ENCODE data around the gene UNC93A. TPM values are rescaled to one million over a fixed set of nuclear protein-coding genes. Genes with fewer than 3 reads are reported as not detected.
"Not testable (repeated sequence)": the region's sequence is repeated elsewhere in the genome, so short reads cannot be mapped to it uniquely, and the experiment has no call there.

Gene UNC93A
- total and polyA plus RNA-seq, 2 donors (not counting 1 experiment from before 2014, with no cell fraction given), result not detected

DNA sequence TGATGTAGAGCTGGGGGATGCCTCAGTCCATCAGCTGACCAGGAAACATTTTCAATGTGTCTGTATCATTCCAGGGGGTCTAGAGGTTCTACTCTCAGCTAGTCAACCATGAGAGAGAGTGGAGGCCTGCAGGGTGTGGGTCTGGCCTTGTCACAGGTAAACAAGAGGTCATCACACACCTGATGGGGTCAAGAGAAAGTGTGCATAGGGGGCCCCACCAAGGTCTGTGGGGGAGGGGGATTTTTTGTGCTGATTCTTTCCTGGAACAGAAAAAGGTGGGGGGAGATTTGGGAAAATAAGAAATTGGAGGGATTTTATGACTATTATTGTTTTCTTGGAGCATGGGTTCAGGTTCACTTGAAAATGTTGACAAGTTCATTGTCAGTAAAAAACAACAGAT, 8.9 kb upstream of the UNC93A start:
- peaks cover 0 to 13% (median 2%) of the 10 kb centered on the region in 4 experiments for H3K27me3 ChIP-seq (replicated peaks in 1 of 4; ENCODE audit: control extremely low read depth in 1 of 4, control insufficient read depth in 3 of 4, insufficient read depth in 4 of 4, low read length in 3 of 4)
- no peak overlapping the region for H3K4me3 ChIP-seq (ENCODE audit: control extremely low read depth in 1 of 5, extremely low read depth in 1 of 5, insufficient read depth in 1 of 5, low read depth in 2 of 5, low read length in 4 of 5)
- no peaks in the 10 kb centered on the region for H3K9me3 Mint-ChIP-seq (ENCODE audit: insufficient read depth)
- no peaks in the 10 kb centered on the region for H3K4me1 Mint-ChIP-seq
- DNase-seq (no peak), ATAC-seq (ENCODE audit: low read depth) (no peak)
- H3K4me2 ChIP-seq (replicated peaks; ENCODE audit: low read depth, low read length, poor library complexity, severe bottlenecking), result no peak overlapping the region
- no peak overlapping the region for H3K4me3 Mint-ChIP-seq
- peaks cover 0 to 2% (median 0%) of the 10 kb centered on the region in 3 donors for H3K9me3 ChIP-seq (ENCODE audit: control extremely low read depth in 1 of 3, control insufficient read depth in 2 of 3, insufficient read depth in 1 of 3, low read length in 2 of 3)
- no peaks in the 10 kb centered on the region for H3K36me3 ChIP-seq (replicated peaks in 1 of 2; ENCODE audit: control extremely low read depth in 1 of 2, control insufficient read depth in 1 of 2, extremely low read depth in 1 of 2, insufficient read depth in 2 of 2, low read length in 1 of 2)
- ChIA-PET CTCF (interaction anchor here (2.6 kb wide), 1 partner anchor 8 kb away, joined by 6 read pairs; the partner anchor contains the start of gene UNC93A), POLR2A (no interaction called here)
- no peak overlapping the region for H3K27ac ChIP-seq (ENCODE audit: low read length in 2 of 2)
- no peaks in the 10 kb centered on the region for H3K4me1 ChIP-seq (ENCODE audit: control insufficient read depth in 2 of 2, insufficient read depth in 2 of 2, low read length in 2 of 2)
- H4K20me1 ChIP-seq (ENCODE audit: control insufficient read depth, insufficient read depth, low read length, poor library complexity, severe bottlenecking), result no peaks in the 10 kb centered on the region
- intact Hi-C loops (cut with micrococcal nuclease), result no loop called here
- TF ChIP-seq, protein P1, sequence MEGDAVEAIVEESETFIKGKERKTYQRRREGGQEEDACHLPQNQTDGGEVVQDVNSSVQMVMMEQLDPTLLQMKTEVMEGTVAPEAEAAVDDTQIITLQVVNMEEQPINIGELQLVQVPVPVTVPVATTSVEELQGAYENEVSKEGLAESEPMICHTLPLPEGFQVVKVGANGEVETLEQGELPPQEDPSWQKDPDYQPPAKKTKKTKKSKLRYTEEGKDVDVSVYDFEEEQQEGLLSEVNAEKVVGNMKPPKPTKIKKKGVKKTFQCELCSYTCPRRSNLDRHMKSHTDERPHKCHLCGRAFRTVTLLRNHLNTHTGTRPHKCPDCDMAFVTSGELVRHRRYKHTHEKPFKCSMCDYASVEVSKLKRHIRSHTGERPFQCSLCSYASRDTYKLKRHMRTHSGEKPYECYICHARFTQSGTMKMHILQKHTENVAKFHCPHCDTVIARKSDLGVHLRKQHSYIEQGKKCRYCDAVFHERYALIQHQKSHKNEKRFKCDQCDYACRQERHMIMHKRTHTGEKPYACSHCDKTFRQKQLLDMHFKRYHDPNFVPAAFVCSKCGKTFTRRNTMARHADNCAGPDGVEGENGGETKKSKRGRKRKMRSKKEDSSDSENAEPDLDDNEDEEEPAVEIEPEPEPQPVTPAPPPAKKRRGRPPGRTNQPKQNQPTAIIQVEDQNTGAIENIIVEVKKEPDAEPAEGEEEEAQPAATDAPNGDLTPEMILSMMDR (IDR thresholded peaks at IDR 0.05), result no peak
- no peak for TF ChIP-seq EZH2 (IDR thresholded peaks at IDR 0.05; ENCODE audit: borderline replicate concordance, insufficient read depth, low read depth, low read length, poor library complexity, severe bottlenecking)
- H3K79me2 ChIP-seq (ENCODE audit: control insufficient read depth, insufficient read depth, low read length), result no peaks in the 10 kb centered on the region
- no peak overlapping the region for H2AFZ ChIP-seq (ENCODE audit: insufficient read depth, low read depth, low read length, poor library complexity, severe bottlenecking)
- peaks cover 35% of the 10 kb centered on the region for H3K27me3 Mint-ChIP-seq
- no peak overlapping the region for H3K27ac Mint-ChIP-seq
- no peak overlapping the region for H3K9ac ChIP-seq (ENCODE audit: low read length)

DNA sequence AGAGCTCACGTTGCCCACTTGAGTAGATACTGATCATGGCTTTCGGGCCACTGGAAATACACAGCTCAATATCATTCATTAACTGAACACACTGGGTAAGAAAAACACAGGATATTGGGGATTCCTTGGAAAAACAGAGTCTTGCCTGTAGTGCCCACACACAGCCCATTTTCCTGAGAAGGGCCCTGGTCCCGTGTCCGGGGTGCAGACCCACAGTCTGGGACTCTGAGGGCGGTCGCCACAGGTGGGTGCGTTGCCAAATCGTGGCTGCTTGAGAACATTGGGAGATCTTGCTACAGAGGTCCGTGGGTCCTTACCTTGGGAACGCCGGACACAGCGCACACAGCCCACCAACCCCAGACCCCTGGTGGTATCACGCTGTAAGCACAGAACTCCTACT, 6.5 kb upstream of the UNC93A start:
- ATAC-seq (ENCODE audit: low read depth); H4K20me1 ChIP-seq (ENCODE audit: control insufficient read depth, insufficient read depth, low read length, poor library complexity, severe bottlenecking); DNase-seq; CTCF ChIA-PET; H3K4me1 Mint-ChIP-seq; H3K36me3 ChIP-seq (replicated peaks in 1 of 2; ENCODE audit: control extremely low read depth in 1 of 2, control insufficient read depth in 1 of 2, extremely low read depth in 1 of 2, insufficient read depth in 2 of 2, low read length in 1 of 2); H3K9me3 Mint-ChIP-seq (ENCODE audit: insufficient read depth); H3K4me1 ChIP-seq (ENCODE audit: control insufficient read depth in 2 of 2, insufficient read depth in 2 of 2, low read length in 2 of 2); H3K4me2 ChIP-seq (replicated peaks; ENCODE audit: low read depth, low read length, poor library complexity, severe bottlenecking); intact Hi-C loops (cut with micrococcal nuclease); H3K27ac Mint-ChIP-seq; H3K9me3 ChIP-seq (ENCODE audit: control extremely low read depth in 1 of 3, control insufficient read depth in 2 of 3, insufficient read depth in 1 of 3, low read length in 2 of 3); H3K27me3 ChIP-seq (replicated peaks in 1 of 4; ENCODE audit: control extremely low read depth in 1 of 4, control insufficient read depth in 3 of 4, insufficient read depth in 4 of 4, low read length in 3 of 4); H3K4me3 ChIP-seq (ENCODE audit: control extremely low read depth in 1 of 5, extremely low read depth in 1 of 5, insufficient read depth in 1 of 5, low read depth in 2 of 5, low read length in 4 of 5); POLR2A ChIA-PET; H3K9ac ChIP-seq (ENCODE audit: low read length); H3K4me3 Mint-ChIP-seq; H3K79me2 ChIP-seq (ENCODE audit: control insufficient read depth, insufficient read depth, low read length); H2AFZ ChIP-seq (ENCODE audit: insufficient read depth, low read depth, low read length, poor library complexity, severe bottlenecking); H3K27ac ChIP-seq (ENCODE audit: low read length in 2 of 2): not testable (repeated sequence)
- 89% methylated on average over 4 of the region's 13 CpGs for WGBS (ENCODE audit: insufficient coverage)
- peaks cover 17% of the 10 kb centered on the region for H3K27me3 Mint-ChIP-seq

Data from B cell (primary cell).